Tibial nerve (tissue), 3 donors: ENCODE measurements around the gene TBC1D14.

Source experiments
- CTCF ChIP-seq, 5 experiments: fragments of 200-600 bp in 3 of 5; fragments of 450-650 bp in 2 of 5; sonication (generic) in 3 of 5; IDR thresholded peaks; one replicate each; pipeline ENCODE4 v1.5.1; 2016 to 2019; ENCODE audit warnings: antibody characterized with exemption in 5 of 5, mild to moderate bottlenecking in 3 of 5, moderate library complexity in 2 of 5
- POLR2A ChIP-seq, 2 donors: fragments of 450-650 bp; IDR thresholded peaks; one replicate each; pipeline ENCODE4 v1.6.1; 2017; ENCODE audit warnings: antibody characterized with exemption in 2 of 2, mild to moderate bottlenecking in 2 of 2, moderate library complexity in 2 of 2

- no peak for TF ChIP-seq CTCF (IDR thresholded peaks at IDR 0.05)
- no peak for TF ChIP-seq POLR2A (IDR thresholded peaks at IDR 0.05)
These were observed 153.7 kb downstream of the TBC1D14 start for GRCh38 chr4:7063362-7063761.
